Uterus (tissue), 2 donors: ENCODE results near the gene VAT1L.

Source experiments
- POLR2A ChIP-seq, 2 donors: fragments of 450-650 bp; IDR thresholded peaks; one replicate each; pipeline ENCODE4 v1.6.1; 2016; ENCODE audit warnings: antibody characterized with exemption in 2 of 2, mild to moderate bottlenecking in 1 of 2, moderate library complexity in 1 of 2
- TF ChIP-seq, protein P1 (sequence below), 4 experiments: fragments of 200-600 bp in 2 of 4; fragments of 450-650 bp in 2 of 4; sonication (generic) in 2 of 4; IDR thresholded peaks; one replicate each; pipeline ENCODE4 v1.5.1; 2016 to 2019; ENCODE audit warnings: antibody characterized with exemption in 4 of 4, mild to moderate bottlenecking in 2 of 4, moderate library complexity in 1 of 4

DNA sequence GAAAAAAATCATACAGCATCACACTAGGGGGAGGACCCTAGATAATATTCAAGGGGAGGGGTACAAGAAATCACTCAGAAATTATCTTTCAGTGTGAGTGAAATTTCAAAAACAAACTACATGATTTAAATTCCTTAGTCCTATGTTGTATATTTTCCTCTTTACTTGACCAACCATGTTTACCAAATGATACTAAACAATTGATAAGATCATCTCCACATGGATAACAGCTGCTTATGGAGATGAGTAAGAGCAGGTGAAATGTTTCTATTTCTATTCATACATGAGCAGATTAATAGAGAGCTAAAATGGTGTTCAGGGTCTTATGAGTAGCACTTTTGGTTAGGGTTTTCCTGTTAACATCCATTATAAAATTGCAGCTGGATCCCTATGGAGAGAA lies 7.3 kb upstream of the VAT1L start:
- TF ChIP-seq, protein P1, sequence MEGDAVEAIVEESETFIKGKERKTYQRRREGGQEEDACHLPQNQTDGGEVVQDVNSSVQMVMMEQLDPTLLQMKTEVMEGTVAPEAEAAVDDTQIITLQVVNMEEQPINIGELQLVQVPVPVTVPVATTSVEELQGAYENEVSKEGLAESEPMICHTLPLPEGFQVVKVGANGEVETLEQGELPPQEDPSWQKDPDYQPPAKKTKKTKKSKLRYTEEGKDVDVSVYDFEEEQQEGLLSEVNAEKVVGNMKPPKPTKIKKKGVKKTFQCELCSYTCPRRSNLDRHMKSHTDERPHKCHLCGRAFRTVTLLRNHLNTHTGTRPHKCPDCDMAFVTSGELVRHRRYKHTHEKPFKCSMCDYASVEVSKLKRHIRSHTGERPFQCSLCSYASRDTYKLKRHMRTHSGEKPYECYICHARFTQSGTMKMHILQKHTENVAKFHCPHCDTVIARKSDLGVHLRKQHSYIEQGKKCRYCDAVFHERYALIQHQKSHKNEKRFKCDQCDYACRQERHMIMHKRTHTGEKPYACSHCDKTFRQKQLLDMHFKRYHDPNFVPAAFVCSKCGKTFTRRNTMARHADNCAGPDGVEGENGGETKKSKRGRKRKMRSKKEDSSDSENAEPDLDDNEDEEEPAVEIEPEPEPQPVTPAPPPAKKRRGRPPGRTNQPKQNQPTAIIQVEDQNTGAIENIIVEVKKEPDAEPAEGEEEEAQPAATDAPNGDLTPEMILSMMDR (IDR thresholded peaks at IDR 0.05): no peak
- TF ChIP-seq POLR2A (IDR thresholded peaks at IDR 0.05): no peak
